Mesothelial cell of epicardium (in vitro differentiated cells): ENCODE results near the gene KLK10. TPM values are rescaled to one million over a fixed set of nuclear protein-coding genes. Genes with fewer than 3 reads are reported as not detected.

Experiments
- DNase-seq, 2 experiments: peaks; one replicate each; pipeline ENCODE4 v3.0.0; 2021; ENCODE audit warnings: low spot score in 2 of 2; ENCODE audit not compliant: unreplicated experiment in 2 of 2
- H3K27ac Mint-ChIP-seq: 2 replicates; pipeline ENCODE4 v1.8.0; 2021; ENCODE audit warnings: mixed read lengths
- H3K27me3 Mint-ChIP-seq: 2 replicates; pipeline ENCODE4 v1.8.0; 2021; ENCODE audit warnings: low read depth, mixed read lengths
- H3K36me3 Mint-ChIP-seq: 2 replicates; pipeline ENCODE4 v1.8.0; 2021; ENCODE audit warnings: mixed read lengths
- H3K4me1 Mint-ChIP-seq: 2 replicates; pipeline ENCODE4 v1.8.0; 2021; ENCODE audit warnings: mixed read lengths
- H3K4me3 Mint-ChIP-seq: 2 replicates; pipeline ENCODE4 v1.8.0; 2021; ENCODE audit warnings: mild to moderate bottlenecking, moderate library complexity, mixed read lengths
- H3K9me3 Mint-ChIP-seq: 2 replicates; pipeline ENCODE4 v1.8.0; 2021; ENCODE audit warnings: mixed read lengths
- total RNA-seq: library from RNA; stranded (reverse); gene quantifications from 3 replicates; pipeline ENCODE4 v1.2.1, GENCODE V29; 2021
- TF ChIP-seq, protein P1 (sequence below): fragments of 200-600 bp; sonication (generic); IDR thresholded peaks from one replicate; pipeline ENCODE4 v1.5.0; 2021; ENCODE audit warnings: antibody characterized with exemption; ENCODE audit not compliant: unreplicated experiment

KLK10 gene
- total RNA-seq, 1 donor from 2014 or later = 2.1 TPM

DNA sequence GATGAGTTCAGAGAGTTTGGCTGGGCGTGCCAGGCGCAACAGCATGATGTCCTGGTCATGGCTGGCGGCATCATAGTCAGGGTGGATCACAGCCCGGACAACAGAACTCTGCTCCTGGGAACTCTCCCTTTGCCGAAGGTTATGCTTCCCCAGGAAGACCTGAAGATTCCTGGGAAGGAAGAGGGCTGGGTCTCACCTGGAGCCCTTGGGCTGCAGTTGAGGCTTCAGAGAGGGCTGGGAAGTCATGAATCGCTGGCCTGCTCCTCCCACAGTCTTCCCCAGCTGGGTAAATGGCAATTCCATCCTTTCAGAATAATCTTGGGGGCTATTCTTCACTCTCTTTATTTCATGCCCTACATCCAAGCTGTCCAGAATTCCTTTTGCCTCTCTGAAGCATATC is 56.1 kb downstream of the KLK10 start:
- no peak overlapping the region for H3K27ac Mint-ChIP-seq
- H3K27me3 Mint-ChIP-seq = peaks cover 28% of the 10 kb centered on the region
- H3K4me1 Mint-ChIP-seq = peaks cover 8% of the 10 kb centered on the region
- TF ChIP-seq, protein P1, sequence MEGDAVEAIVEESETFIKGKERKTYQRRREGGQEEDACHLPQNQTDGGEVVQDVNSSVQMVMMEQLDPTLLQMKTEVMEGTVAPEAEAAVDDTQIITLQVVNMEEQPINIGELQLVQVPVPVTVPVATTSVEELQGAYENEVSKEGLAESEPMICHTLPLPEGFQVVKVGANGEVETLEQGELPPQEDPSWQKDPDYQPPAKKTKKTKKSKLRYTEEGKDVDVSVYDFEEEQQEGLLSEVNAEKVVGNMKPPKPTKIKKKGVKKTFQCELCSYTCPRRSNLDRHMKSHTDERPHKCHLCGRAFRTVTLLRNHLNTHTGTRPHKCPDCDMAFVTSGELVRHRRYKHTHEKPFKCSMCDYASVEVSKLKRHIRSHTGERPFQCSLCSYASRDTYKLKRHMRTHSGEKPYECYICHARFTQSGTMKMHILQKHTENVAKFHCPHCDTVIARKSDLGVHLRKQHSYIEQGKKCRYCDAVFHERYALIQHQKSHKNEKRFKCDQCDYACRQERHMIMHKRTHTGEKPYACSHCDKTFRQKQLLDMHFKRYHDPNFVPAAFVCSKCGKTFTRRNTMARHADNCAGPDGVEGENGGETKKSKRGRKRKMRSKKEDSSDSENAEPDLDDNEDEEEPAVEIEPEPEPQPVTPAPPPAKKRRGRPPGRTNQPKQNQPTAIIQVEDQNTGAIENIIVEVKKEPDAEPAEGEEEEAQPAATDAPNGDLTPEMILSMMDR = no peak
- H3K9me3 Mint-ChIP-seq = peaks cover 10% of the 10 kb centered on the region
- H3K36me3 Mint-ChIP-seq = peaks cover 10% of the 10 kb centered on the region
- no peak for DNase-seq
- no peak overlapping the region for H3K4me3 Mint-ChIP-seq

Other genes with a start within 250 kb of the KLK10 start
- gene GPR32, start 249.2 kb downstream of the KLK10 start, total RNA-seq = not detected in 3 replicates
- not detected in 3 replicates for gene ACP4, start 229.3 kb downstream of the KLK10 start, total RNA-seq
- 0.27 to 0.40 TPM in 2 of 3 replicates, not detected in the other for gene KLK1, start 195.9 kb downstream of the KLK10 start, total RNA-seq
- gene KLK15, start 186.1 kb downstream of the KLK10 start, total RNA-seq = not detected in 3 replicates
- gene KLK3, start 164.8 kb downstream of the KLK10 start, total RNA-seq = not detected in 3 replicates
- gene KLK2, start 146.3 kb downstream of the KLK10 start, total RNA-seq = not detected in 3 replicates
- not detected in 3 replicates for gene KLK4, start 108.3 kb downstream of the KLK10 start, total RNA-seq
- 8.9 to 11.5 TPM (median 9.5 TPM) in 3 replicates for gene KLK5, start 66.7 kb downstream of the KLK10 start, total RNA-seq
- gene KLK6, start 50.1 kb downstream of the KLK10 start, total RNA-seq = 14.6 to 15.4 TPM (median 15.4 TPM) in 3 replicates
- 0.52 to 1.3 TPM (median 0.97 TPM) in 3 replicates for gene KLK7, start 35.8 kb downstream of the KLK10 start, total RNA-seq
- gene KLK8, start 18.1 kb downstream of the KLK10 start, total RNA-seq = 5.4 to 8.6 TPM (median 6.9 TPM) in 3 replicates
- gene KLK11, start 6.9 kb upstream of the KLK10 start, total RNA-seq = not detected in 3 replicates
- not detected in 3 replicates for gene KLK12, start 15.3 kb upstream of the KLK10 start, total RNA-seq
- 0.27 to 0.54 TPM (median 0.43 TPM) in 3 replicates for gene KLK13, start 45.4 kb upstream of the KLK10 start, total RNA-seq
- gene KLK14, start 63.2 kb upstream of the KLK10 start, total RNA-seq = 0.45 to 0.99 TPM (median 0.47 TPM) in 3 replicates
- gene CTU1, start 88.7 kb upstream of the KLK10 start, total RNA-seq = 7.5 to 7.9 TPM (median 7.7 TPM) in 3 replicates
- not detected in 3 replicates for gene SIGLEC9, start 105.2 kb upstream of the KLK10 start, total RNA-seq
- not detected in 3 replicates for gene SIGLEC7, start 122.6 kb upstream of the KLK10 start, total RNA-seq
- gene CD33, start 205.4 kb upstream of the KLK10 start, total RNA-seq = not detected in 3 replicates
- gene SIGLECL1, start 231.4 kb upstream of the KLK10 start, total RNA-seq = not detected in 3 replicates